Germinal center (tissue), 1 donor: ENCODE results near the gene MCAM.

ENCODE experiments used
- DNase-seq: peaks from one replicate; pipeline ENCODE4 v3.0.0; 2012; ENCODE audit warnings: mixed read lengths, low spot score

Gene MCAM

DNA sequence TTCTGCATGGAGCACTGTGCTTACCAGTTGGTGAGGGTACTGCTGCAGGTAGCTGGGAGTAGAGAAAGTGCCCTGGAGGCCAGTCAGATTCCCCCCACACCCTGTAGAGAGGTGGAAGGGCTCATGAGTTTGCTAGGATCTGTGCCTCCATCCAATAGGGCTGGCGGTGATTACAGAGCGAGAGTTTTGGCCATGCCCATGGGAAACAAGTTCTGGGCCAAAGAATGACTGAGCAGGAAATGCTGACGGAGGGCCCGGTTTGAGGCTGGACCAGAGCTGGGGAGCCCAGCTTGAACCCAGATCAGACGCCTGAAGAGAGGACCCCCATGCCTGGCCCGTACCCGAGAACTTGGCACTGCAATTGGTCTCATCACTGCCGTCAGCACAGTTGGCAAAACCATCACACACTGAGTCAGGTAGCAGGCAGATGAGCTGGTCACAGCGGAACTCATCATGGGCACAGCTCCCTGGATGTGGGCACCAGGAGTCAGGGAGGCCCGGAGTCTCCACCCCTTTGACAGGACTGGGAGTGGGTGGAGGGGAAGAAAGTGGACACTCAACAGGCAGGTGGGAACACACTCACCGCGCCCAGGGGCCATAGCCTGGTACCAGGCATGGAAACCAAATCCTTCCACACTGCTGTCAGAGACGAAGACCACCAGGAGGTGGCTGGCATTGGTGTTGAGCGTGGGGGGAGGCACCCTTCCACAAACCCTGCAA, 27.5 kb upstream of the MCAM start:
- DNase-seq, result no peak

DNA sequence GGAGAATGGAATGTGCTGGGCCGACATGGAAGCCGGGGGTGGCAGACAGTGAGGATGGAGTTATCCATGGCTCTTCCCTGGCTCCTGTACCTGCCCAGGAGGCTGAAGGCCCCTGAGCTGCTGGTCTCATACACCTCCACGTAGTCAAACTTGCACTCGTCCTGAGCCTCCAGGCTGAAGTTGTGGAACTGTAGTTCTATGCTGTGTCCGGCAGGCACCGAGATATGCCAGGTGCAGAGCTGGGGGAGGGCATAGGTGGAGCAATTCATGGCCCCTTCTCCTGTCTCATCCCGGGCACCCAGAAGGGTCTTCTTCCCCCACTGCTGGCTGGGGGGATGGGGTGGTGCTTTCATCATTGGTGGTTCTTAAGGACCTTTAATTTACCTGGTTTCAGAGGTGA, 26.8 kb upstream of the MCAM start:
- DNase-seq, result no peak

DNA sequence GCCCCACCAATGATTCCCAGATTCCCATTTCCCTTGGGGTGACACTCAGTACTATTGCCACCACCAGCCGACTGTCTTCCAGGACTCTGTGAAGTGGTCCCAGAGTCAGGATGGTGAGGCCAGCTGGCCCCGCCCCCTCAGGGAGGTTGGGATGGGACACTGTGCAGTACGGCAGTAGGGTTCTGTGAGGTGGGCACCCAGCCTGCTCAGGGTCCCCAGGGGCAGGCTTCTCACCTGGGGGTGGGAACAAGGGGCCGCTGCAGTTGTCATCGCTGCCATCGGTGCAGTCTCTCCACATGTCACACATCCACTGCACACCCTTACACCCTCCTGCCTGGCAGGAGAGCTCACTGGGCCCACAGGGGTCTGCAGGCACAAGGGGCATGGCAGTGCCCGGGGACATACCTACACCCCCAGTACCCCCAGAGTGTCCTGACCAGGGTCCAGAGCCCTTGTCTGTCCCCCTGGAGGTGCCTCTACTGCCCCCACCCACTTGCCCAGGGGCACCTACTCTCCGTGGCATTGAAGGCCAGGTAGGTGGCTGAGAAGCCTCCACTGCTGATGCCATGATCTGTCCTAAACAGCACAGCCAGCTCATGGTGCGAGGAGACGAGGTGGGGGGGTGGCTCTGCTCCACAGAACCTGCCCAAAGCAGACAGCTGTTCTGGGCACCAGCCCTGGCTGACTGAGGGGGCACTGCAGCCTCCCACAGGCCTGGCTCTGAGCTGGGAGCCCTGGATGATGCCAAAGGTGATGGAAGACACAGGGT, 25.6 kb upstream of the MCAM start:
- no peak for DNase-seq

- no peak for DNase-seq
These were observed 25.0 kb upstream of the MCAM start for GRCh38 chr11:119342023-119342300.

DNA sequence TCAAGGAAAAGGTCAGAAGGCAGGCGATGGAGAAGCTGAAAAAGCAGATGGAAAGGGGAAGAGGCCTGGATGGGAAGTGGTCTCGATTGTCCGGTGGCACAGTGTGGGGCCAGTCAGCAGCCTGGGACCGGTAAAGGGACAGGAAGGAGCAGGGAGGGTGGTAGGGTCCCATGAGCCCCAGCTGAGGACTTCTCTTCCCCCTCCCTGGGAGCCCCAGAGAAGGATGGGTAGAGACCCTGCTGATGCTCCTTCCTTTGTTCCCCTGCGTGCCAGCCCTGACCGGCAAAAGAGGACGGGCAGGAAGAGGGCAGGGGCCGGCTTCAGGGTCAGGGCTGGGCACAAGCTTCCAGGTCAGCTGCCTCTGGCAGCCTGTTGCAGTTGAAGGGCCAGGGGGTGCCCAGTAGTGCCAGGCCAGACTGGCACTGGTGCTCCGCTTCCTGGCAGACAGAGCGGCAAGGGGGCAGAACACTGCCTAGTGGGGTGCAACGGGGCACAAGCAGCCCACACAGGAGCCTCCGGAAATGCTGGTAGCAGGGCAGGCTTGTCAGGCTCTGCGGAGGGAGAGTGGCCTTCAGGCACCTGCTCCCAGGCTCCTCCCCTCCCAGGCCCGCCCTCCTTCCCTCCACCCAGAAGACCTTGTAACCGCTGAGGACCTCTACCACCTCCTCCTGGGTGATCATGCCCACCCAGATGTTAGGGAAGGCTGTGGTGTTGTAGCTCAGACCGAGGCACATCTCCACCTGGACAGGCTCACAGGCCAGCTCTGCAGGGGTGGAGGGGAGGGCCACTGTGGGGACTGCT, 24.5 kb upstream of the MCAM start:
- DNase-seq, result no peak

DNA sequence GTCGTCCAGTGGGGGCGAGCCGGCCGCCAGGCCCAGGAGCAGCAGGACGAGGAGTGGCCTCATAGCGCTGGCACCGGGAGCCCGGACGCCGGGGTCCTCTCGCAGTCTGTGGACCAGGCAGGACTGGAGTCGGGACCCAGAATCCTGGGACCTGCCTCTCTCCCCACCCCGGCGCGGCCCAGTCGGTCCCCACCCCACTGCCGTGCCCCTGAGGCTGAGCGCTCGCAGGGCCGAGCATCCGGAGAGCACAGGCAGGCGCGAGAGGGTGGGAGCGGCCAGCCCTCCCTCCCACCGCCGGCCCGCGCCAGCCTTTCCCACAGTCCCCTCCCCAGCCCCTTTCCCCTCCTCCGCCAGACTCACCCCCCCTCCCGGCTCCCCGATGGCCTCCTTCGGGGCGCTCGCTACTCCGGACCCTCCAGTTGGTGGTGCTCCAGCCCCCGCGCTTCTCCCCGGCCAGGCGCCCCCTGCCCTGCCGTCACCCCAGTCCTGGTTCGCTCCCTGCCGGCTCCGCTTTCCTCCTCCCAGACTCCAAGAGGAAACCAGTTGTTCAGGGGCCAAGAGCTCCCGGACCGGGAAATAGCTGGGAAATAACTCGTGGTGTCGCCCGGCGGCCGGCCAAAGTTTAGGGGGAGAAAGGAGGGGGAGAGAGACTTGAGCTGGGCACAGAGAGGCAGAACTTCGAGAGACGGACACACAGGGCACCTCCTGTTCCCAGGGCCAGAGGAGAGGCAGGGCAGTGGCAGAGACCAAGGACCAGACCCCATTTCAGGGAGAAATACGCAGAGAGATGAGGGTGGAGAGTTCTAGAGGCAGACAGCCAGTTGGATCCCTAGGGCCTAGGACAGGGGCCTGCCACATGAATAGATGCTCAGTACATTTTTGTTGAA, 23.6 kb upstream of the MCAM start, which contains the start of gene C1QTNF5:
TSS of gene C1QTNF5 (minus strand) at position 549 of the 887 bp plus-strand sequence. CDS start at position 63, 486 bp downstream.
- DNase-seq, result no peak

DNA sequence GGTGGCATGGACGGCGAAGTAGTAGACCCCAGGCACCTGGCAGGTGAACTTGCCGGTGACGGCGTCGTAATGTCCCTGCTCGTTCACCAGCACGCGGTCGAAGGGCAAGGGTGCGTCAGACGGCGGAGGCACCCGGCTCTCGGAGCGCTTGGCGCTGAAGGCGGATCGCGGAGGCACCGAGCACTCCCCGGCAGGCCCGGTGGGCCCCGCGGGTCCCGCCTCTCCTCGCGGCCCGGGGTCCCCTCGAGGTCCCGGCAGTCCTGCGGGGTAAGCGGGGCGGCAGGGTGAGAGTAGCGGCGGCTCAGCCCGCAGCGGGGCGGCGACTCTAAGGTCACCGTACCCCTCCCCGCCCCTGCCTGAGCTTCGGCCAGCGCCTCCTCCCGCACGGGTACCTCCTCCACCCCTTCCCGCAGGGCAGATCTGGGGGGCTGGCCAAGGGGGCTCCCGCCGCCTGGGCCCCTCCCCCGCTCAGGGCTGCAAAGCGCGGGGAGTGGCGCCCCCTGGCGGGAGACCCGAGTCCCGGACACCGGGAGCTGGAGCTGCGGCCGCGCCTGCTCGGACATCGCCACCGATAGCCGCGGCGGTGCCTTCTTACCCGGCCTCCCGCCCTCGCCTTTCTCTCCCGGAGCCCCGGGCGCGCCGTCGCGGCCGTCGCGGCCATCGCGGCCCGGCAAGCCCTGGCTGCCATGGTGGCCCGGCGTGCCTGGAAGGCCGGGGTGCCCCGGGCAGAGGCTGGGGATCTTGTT, 22.8 kb upstream of the MCAM start:
- no peak for DNase-seq

DNA sequence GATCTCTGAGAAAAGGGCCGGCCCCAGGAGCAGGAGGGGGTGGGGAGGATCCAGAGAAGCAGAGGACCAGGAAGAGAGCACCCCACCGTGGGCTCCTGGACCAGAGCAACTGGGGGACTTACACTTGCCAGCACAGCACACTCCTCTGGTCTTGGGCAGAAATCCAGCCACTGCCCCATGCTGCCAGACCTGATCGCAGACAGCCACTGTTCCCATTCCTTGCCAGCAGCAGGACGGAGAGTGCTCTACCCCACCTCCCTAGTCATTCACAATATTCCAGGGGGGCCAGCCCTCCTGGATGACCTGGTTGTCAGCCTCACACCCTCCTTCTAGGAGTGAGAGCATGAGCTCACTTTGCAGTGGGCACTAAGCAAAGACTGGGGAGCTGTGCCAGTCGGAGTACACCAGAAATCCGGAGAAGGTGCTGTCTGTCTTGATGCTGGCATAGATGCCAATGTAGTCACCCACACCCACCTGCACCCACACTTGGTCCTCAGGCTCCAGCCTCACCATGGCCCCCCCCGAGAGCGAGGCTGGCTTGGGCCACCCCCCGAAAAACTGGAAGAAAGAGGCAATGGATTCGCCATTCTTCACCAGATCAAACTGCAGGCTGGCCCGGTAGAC, 22.1 kb upstream of the MCAM start:
- no peak for DNase-seq

GRCh38 chr11:119338318-119338890, 21.5 kb upstream of the MCAM start:
- DNase-seq, result peak; percentile 86

DNA sequence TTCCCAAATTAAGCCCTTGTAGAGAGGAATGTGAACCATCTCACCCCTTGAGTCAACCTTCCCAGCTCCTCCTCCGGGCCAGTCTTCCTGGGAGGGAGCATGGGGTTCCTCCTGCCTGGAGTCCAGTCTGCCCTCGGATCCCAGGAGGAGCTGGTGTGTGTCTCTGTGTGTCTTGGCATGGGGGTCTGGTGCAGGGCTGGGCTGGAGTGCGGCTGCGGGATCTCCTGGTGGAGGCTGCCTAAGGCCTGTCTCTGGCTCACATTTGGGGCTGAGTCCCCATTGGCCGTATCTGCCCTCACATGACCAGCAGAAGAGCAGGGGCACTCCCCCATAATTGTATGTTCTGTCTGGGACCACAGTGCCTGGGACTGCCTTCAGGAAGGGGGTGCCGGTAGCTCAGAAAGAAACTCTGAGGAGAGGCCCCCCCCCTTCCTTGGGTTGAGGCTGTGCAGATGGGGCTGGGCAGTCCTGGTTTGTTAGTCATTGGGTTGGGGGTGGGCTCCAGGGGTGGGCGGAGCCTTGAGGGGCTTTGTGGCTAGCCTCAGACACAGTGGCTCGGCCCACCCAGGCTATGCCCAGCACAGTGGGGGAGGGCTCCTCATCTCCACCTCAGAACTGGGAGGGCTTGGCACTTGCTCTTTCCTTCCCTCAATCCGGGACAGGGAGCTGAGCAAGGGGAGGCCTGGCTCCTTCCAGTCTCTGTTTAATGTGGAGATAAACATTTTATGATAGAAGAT, 20.8 kb upstream of the MCAM start:
- DNase-seq, result no peak

DNA sequence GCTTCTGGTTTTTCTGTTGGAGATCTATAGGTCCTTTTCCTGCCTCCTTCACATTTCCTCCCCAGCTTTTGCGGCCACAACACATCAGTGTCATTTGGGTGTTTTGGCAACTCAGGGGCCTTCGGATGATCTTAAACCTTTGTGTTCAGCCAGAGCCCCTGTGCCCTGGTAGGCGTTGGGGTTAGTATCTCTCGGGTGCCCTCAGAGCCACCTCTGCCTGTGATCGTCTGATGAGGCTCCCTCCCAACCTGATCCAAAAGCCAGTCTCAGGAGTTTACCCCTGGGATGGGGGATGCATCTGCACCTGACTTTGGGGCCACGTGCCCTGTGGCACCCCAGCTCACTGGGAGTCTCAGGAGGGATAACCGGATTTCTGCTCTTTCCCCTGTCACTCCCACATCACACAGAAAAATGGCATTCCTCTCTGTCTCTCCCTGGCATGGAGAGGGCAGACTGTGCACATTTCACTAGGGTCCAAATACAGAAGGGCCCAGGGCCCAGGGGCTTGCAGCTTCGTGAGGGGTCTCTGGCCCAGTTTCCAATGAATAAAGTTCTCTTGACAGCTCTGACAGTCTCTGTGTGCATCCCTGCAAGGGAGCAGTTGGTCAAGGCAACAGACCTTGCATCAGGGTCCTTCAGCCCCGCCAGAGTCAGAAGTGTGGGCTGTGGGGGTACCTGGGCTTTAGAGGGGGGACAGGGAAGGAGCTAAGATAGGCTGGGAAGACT, 20.0 kb upstream of the MCAM start:
- DNase-seq, result no peak

DNA sequence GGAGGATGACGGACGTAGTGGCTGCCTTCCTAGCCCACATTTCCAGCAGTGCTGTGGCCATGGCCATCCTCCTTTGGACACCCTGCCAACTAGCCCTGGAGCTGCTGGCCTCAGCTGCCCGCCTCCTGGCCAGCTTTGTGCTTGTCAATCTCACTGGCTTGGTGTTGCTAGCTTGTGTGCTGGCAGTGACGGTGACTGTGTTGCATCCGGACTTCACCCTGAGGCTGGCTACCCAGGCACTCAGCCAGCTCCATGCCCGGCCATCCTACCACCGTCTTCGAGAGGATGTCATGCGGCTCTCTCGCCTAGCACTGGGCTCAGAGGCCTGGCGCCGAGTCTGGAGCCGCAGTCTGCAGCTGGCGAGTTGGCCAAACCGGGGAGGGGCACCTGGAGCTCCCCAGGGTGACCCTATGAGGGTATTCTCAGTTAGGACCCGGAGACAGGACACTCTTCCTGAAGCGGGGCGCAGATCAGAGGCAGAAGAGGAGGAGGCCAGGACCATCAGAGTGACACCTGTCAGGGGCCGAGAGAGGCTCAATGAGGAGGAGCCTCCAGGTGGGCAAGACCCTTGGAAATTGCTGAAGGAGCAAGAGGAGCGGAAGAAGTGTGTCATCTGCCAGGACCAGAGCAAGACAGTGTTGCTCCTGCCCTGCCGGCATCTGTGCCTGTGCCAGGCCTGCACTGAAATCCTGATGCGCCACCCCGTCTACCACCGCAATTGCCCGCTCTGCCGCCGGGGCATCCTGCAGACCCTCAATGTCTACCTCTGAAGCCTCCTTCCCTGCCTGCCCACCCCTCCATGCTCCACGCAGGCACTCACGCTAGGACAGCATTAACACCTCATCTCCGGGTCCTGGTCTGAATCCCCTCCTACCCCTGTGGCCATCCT, 19.0 kb upstream of the MCAM start:
- no peak for DNase-seq

- no peak for DNase-seq
These were observed 18.2 kb upstream of the MCAM start for GRCh38 chr11:119335091-119335654.

- DNase-seq, result peak; percentile 100
These were observed 17.4 kb upstream of the MCAM start, which contains the start of gene RNF26 for GRCh38 chr11:119334174-119334930. Gene RNF26 (plus strand): TSS chr11:119334527. CDS start chr11:119335123, 596 bp downstream.

DNA sequence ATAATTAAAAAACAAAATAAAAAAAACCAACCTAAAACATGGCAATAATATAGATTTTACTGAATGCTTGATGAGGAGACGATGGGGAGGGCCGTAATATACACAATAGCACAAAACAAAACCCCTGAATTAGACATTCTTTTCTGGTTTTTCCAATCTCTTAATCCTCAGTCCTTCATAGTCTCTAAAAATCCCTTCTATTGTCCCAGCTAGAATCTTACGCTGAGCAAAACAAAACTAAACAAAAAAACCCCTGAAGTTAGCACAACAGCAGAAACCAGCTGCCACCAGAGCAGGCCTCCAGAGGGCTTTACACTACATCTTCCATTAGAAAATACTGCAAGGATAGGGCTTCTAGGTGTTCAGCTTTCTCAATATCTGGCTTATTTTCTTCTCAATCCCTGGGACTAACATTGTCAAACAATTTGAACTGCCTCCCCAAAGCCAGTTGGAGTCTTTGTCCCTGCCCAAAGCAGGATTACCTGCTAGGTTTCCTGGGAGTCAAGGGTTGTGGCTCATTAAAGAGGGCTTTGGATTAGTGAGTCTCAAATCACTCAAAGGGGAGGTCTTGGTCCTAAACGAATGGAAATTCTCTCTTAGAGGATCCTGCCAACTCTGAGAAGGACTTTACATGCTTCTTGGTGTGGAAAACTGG, 15.3 kb upstream of the MCAM start:
- DNase-seq, result no peak

- DNase-seq, result no peak
These were observed 13.3 kb upstream of the MCAM start for GRCh38 chr11:119330237-119330636.
